HepG2 (cell line): ENCODE results near the gene ECSIT. TPM values are rescaled to one million over a fixed set of nuclear protein-coding genes. Genes with fewer than 3 reads are reported as not detected.

Source experiments
- ATAC-seq: fragments of 200-7000 bp; cut with Tn5 transposase; 3 replicates; pipeline ENCODE4 v1.9.1; 2020; ENCODE audit warnings: mild to moderate bottlenecking, moderate library complexity
- BruUV-seq: library from RNA; stranded (reverse); fragments of 400-500 nt; replicated peaks from 2 replicates; lab custom pipeline; 2021; lab: Mats Ljungman, UMichigan
- CTCF ChIA-PET: fragments of 300-600 bp; formaldehyde crosslinking; extraction: SDS; loops from one replicate; lab custom pipeline; 2021; ENCODE audit warnings: low total read pairs, inconsistent platforms, low intra/inter-chr PET ratio; lab: Yijun Ruan, JAX
- POLR2A ChIA-PET: fragments of 350-600 bp; sonication (Branson Sonifier 250); formaldehyde crosslinking; loops from one replicate; lab custom pipeline; 2020; ENCODE audit warnings: antibody characterized with exemption, inconsistent platforms; lab: Yijun Ruan, JAX
- DNase-seq: peaks from one replicate; pipeline ENCODE4 v3.0.0-alpha.2; 2015; ENCODE audit warnings: low spot score
- FAIRE-seq: peaks from 3 replicates; lab custom pipeline; 2011; peaks lifted over from hg19 to GRCh38; lab: Jason Lieb, UNC
- H2AFZ ChIP-seq: one replicate; pipeline ENCODE4 v1.6.1; 2011; ENCODE audit warnings: low read length, inconsistent platforms
- H3K27ac ChIP-seq: fragments of 300-600 bp; 3 replicates; pipeline ENCODE4 v1.8.0; 2011; ENCODE audit warnings: mixed run types, mild to moderate bottlenecking, mixed read lengths, low read length, inconsistent platforms; ENCODE audit not compliant: insufficient read depth; ENCODE audit errors: extremely low read length
- H3K27me3 ChIP-seq, 2 experiments: fragments of 200-600 bp in 1 of 2; 2 replicates in 1 of 2; 3 replicates in 1 of 2; pipeline versions ENCODE4 v1.6.0 to v1.8.0; 2011; ENCODE audit warnings: low read length in 2 of 2, mild to moderate bottlenecking in 2 of 2, moderate library complexity in 2 of 2, inconsistent platforms in 1 of 2; ENCODE audit not compliant: insufficient read depth in 2 of 2, control insufficient read depth in 1 of 2
- H3K36me3 ChIP-seq, 2 experiments: fragments of 200-600 bp in 1 of 2; replicated peaks in 1 of 2; 2 replicates in 1 of 2; 3 replicates in 1 of 2; pipeline versions ENCODE4 v1.5.1 to v1.8.0; 2011; ENCODE audit warnings: low read length in 2 of 2, inconsistent platforms in 1 of 2; ENCODE audit not compliant: insufficient read depth in 2 of 2, control insufficient read depth in 1 of 2
- H3K4me1 ChIP-seq: 2 replicates; pipeline ENCODE4 v1.5.1; 2012; ENCODE audit warnings: low read length, inconsistent platforms; ENCODE audit not compliant: insufficient read depth
- H3K4me2 ChIP-seq: 2 replicates; pipeline ENCODE4 v1.6.0; 2011; ENCODE audit warnings: low read depth, low read length, inconsistent platforms
- H3K4me3 ChIP-seq, 3 experiments: fragments of 200-600 bp in 1 of 3; sonication (generic), shearing (Covaris generic) in 1 of 3; replicated peaks in 1 of 3; 2 replicates each; pipeline ENCODE4 v1.5.1; 2011 to 2016; ENCODE audit warnings: low read length in 3 of 3, inconsistent platforms in 2 of 3, low read depth in 2 of 3, mild to moderate bottlenecking in 2 of 3, control low read depth in 1 of 3, mixed read lengths in 1 of 3; ENCODE audit not compliant: insufficient read depth in 1 of 3
- H3K79me2 ChIP-seq: one replicate; pipeline ENCODE4 v1.6.1; 2011; ENCODE audit warnings: low read length, inconsistent platforms; ENCODE audit not compliant: insufficient read depth
- H3K9ac ChIP-seq: 2 replicates; pipeline ENCODE4 v1.6.0; 2011; ENCODE audit warnings: mild to moderate bottlenecking, low read depth, low read length, inconsistent platforms; ENCODE audit not compliant: insufficient read depth
- H3K9me3 ChIP-seq: 2 replicates; pipeline ENCODE4 v1.5.1; 2012; ENCODE audit warnings: mild to moderate bottlenecking, low read length
- H4K20me1 ChIP-seq: 2 replicates; pipeline ENCODE4 v1.6.0; 2011; ENCODE audit warnings: inconsistent platforms, mild to moderate bottlenecking, low read length, moderate library complexity; ENCODE audit not compliant: insufficient read depth
- PLRG1 ChIP-seq: fragments of 450-650 bp; conservative IDR thresholded peaks from 2 replicates; pipeline ENCODE4 v1.6.1; 2016
- ZBED4 ChIP-seq: sonication (generic); formaldehyde crosslinking; IDR thresholded peaks from 2 replicates; pipeline ENCODE4 v1.4.0; 2020; ENCODE audit warnings: missing genetic modification reagents, borderline replicate concordance
- WGBS: methylation state at CpG from one replicate; pipeline ENCODE4 v1.1.6; 2017; ENCODE audit warnings: low lambda C conversion rate; 5-methylcytosine and 5-hydroxymethylcytosine counted together
- in situ Hi-C: cut with HindIII; loops from 2 replicates; pipeline ENCODE4 v1.10.0; 2017; ENCODE audit warnings: low pct_unique_long_range_greater_than_20kb; ENCODE audit not compliant: extremely low pct_ligation_motif_present
- intact Hi-C: fragments of 100-400 bp; cut with micrococcal nuclease; formaldehyde crosslinking; loops from one replicate; pipeline ENCODE4 v1.10.0; 2022; ENCODE audit not compliant: unreplicated experiment
- polyA plus RNA-seq, 8 experiments: library from polyadenylated mRNA; depleted of rRNA in 3 of 8; stranded (reverse) in 7 of 8; unstranded in 1 of 8; fragments of >200 nt; fragmentation: Illumina TruSeq in 4 of 8; extraction: Trizol in 4 of 8; gene quantifications; 2 replicates each; pipeline versions ENCODE4 v1.2.1 to v1.2.3, GENCODE V29; 2011 to 2016; ENCODE audit warnings: low read depth in 4 of 8, missing spikeins in 1 of 8, mixed read lengths in 1 of 8; ENCODE audit not compliant: insufficient read depth in 1 of 8
- total RNA-seq, 5 experiments: library from RNA; depleted of rRNA; stranded (reverse); fragments of >200 nt; fragmentation: Illumina TruSeq; extraction: Trizol; gene quantifications; 2 replicates each; pipeline ENCODE4 v1.2.3, GENCODE V29; 2016; ENCODE audit warnings: low read depth in 1 of 5

ECSIT gene
- total and polyA plus RNA-seq, 2 of the 13 experiments (the other 11 are each of a cell fraction or from before 2014, with no cell fraction given) = 36.4 to 62.3 TPM

DNA sequence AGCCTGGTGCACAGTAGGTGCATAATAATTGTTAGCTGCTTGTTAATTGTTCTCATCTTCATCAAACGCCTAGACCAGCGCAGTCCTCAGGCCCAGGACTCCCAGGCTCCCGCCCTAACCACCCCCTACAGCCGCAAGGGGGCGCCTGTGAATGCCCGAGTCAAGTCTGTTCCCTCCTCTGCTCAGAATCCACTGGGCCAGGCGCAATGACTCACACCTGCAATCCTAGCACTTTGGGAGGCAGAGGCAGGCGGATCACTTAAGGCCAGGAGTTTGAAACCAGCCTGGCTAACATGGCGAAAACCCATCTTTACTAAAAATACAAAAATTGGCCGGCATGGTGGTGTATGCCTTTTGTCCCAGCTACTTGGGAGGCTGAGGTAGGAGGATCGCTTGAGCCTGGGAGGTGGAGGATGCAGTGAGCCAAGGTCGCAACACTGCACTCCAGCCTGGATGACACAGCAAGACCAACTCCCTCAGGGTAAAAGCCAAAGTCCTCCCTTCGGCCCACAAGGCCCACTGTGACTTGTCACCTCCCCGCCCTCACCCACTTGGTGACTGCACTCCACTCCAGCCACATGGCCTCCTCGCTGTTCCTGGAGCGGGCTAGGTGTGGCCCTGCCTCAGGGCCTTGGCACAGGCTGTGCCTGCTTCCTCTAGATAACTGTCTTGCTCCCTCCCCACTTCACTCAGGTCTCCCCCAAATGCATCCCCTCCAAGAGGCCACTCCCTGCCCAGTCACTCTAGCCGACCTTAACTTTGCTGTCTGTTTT lies 32.4 kb downstream of the ECSIT start (continued):
- no peak for TF ChIP-seq ZBED4 (CRISPR knock-in tag)

GRCh38 chr19:11495885-11496284 lies 33.0 kb downstream of the ECSIT start:
- Histone ChIP-seq H3K4me2 (no peak overlapping the region), H3K4me3 (no peak overlapping the region), H3K27me3 (no peaks in the 10 kb centered on the region; a peak in 1 of 5 replicates), H3K36me3 (peaks cover 5 to 15% of the 10 kb centered on the region in 2 experiments; a peak in 4 of 5 replicates), H3K4me1 (peaks cover 8% of the 10 kb centered on the region), H3K27ac (no peak overlapping the region), H3K79me2 (no peaks in the 10 kb centered on the region), H4K20me1 (no peaks in the 10 kb centered on the region), H2AFZ (no peak overlapping the region), H3K9ac (no peak overlapping the region), H3K9me3 (no peaks in the 10 kb centered on the region)
- POLR2A ChIA-PET = no interaction called here
- FAIRE-seq (no peak), DNase-seq (no peak), ATAC-seq (no peak)
- no peak for TF ChIP-seq PLRG1
- in situ Hi-C loops (no loop called here), intact Hi-C loops (loop anchor here (5.0 kb wide), 1 partner anchor 91 kb away; no protein-coding TSS in a partner anchor)
- CTCF ChIA-PET = interaction anchor here (1.1 to 1.8 kb wide), 2 partner anchors 91 to 92 kb away, joined by 3 to 4 read pairs; no protein-coding TSS in a partner anchor
- BruUV-seq = no TSS peak
- 96% methylated on average over 20 of the region's 22 CpGs for WGBS
